Suppressor macrophage treated with lipopolysaccharide for 4 hours (primary cell): Measurements from ENCODE around the gene MARCHF2.
A peak's percentile ranks its signal among the peaks of the same experiment; 100 is the strongest.
"Not testable (repeated sequence)": the region's sequence is repeated elsewhere in the genome, so short reads cannot be mapped to it uniquely, and the experiment has no call there.

Experiments
- DNase-seq: peaks from one replicate; pipeline ENCODE4 v3.0.0-alpha.2; 2020

Gene MARCHF2

DNA sequence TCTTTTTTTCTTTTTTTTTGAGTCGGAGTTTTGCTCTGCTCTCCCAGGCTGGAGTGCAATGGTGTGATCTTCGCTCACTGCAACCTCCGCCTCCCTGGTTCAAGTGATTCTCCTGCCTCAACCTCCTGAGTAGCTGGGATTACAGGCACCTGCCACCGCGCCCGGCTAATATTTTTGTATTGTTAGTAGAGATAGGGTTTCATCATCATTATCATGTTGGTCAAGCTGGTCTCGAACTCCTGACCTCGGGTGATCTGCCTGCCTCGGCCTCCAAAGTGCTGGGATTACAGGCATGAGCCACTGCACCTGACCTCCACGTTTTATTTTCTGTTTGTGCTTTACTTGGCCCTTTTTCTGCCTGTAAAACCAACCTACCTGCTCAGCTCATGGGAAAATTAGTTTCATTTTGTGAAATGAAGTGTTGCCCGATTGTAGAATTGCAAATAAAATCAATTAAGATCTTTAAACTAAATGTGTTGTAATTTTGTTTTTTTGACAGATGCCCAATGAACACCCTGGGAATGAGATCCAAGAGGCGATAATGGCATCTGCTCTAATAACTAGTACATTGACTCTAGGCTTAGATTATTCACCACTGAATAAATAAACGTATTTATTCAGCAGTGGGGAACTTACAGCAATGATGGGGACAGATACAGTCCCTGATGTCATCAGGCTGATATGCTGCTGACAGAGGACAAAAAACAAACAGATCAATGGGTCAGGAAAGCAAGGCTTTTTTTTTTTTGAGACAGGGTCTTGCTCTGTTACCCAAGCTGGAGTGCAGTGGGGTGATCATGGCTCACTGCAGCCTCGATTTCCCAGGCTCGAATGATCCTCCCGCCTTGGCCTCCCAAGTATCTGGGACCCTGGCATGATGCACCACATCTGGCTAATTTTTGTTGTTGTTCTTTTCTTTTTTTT is 25.2 kb upstream of the MARCHF2 start:
- DNase-seq: no peak

GRCh38 chr19:8388612-8388958 is 24.5 kb upstream of the MARCHF2 start:
- no peak for DNase-seq

GRCh38 chr19:8389891-8390616 is 23.1 kb upstream of the MARCHF2 start, which contains the start of gene RAB11B:
RAB11B (plus strand) TSS chr19:8390360; CDS start chr19:8390417, 57 bp downstream.
- peak; percentile 100 for DNase-seq

GRCh38 chr19:8390617-8390981 is 22.5 kb upstream of the MARCHF2 start:
- DNase-seq: peak; percentile 98

DNA sequence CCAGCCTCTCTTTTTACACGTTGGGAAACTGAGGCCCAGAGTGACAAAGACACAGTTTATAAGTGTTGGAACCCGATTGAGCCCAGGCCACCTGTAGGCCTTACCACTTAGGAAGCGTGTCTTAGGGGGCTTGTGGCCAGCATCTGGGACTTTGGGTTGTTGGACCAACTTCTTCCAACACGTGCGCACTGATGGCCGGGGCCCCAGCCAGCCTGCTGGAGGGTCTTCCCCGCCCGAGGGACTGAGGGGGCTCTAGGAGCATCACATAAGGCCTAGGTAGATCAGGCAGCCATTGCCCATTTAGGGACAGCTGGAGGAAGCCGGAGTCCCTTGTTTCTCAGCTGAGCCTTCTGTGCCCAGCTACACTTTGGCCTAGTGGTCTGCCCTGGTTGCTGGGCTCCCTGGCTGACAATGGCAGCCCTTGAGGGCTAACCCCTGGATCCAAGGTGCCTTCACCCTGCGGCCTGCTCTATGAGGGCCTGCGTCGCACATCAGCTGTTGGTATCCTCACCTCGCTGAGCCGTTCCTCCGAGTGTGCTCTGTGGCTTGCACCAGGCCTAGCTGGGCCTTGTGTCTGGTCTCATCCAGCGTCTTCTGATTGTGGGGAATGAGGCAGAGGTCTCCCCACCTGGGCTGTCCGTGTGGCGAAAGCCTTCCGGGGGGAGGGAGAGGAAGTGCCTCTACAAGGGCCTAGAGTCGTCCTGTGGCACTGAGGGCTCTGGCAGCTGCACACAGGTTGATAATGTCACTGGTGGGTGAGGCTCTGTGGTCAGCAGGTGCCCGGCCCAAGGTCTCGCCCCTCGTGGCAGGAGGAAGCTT is 21.7 kb upstream of the MARCHF2 start:
- no peak for DNase-seq

GRCh38 chr19:8392017-8392591 is 21.0 kb upstream of the MARCHF2 start:
- DNase-seq: no peak

- no peak for DNase-seq
Observed at GRCh38 chr19:8393192-8393870, 19.8 kb upstream of the MARCHF2 start.

GRCh38 chr19:8393871-8394250 is 19.2 kb upstream of the MARCHF2 start:
- DNase-seq: no peak

- DNase-seq: no peak
Observed at GRCh38 chr19:8395621-8396082, 17.5 kb upstream of the MARCHF2 start.

DNA sequence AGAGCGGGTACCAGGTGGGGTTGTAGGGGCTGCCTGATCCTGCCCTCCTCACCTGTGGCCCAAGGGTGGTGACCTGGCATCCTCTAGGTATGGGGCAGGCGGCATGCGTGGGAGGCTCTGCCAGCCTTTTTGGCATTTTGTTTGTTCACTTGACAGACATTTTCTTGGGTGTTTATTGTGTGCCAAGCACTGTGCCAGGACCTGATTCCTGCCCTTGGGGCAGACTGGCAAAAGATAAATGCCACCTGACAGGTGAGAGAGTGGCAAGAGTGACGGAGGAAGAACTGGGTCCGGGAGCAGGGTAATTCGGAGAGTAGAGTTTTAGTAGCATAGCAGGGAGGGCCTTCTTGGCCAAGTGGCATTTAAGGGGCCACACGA is 16.9 kb upstream of the MARCHF2 start:
- DNase-seq: no peak

DNA sequence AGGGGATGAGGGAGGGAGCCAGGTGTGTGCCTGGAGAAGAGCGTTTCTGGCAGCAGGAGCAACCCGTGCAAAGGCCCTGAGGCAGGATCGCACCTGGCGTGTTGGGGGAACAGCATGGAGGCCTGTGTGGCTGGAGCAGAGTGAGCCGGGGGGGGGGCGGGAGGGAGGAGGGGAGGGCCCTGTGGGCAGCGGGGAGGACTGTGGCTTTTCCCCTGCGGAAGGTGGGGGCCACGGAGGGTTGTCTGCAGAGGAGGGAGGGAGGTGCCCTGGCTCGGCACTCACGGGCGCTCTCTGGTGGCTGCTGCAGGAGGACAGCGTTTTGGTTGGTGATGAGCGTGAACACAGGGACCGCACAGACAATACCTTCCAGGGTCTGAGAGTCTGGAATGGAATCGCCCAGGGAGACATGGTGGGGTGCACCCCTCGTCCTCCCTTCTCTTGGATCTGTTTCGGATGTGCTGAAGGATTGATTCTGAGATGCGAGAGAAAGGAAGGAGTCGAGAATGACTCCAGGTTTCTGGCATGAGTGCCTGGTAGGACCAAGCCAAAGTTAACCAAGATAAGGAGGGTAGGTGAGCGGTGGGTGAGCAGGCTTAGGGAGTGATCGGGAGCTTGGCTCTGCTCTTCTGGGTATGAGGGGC is 16.4 kb upstream of the MARCHF2 start:
- DNase-seq: peak; percentile 83

DNA sequence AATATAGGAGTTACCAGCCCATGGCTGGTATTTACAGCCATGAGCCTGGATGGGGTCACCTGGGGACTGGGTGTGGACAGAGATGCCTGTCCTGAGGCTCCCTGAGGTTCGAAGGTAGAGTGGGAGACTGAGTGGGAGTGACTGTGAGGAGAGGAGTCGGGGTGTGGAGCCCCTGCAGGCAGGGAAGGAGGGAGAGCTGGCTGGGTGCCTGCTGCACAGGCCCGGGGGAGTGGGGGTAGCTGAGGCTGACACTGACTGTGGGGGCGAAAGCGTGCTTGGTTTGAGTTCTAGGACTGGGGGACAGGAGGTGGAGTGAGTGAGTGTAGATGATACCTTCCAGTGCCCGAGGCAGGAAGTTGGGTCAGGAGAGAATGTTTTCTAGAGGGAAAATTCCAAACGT is 15.8 kb upstream of the MARCHF2 start:
- no peak for DNase-seq

GRCh38 chr19:8397746-8398310 is 15.3 kb upstream of the MARCHF2 start:
- no peak for DNase-seq

DNA sequence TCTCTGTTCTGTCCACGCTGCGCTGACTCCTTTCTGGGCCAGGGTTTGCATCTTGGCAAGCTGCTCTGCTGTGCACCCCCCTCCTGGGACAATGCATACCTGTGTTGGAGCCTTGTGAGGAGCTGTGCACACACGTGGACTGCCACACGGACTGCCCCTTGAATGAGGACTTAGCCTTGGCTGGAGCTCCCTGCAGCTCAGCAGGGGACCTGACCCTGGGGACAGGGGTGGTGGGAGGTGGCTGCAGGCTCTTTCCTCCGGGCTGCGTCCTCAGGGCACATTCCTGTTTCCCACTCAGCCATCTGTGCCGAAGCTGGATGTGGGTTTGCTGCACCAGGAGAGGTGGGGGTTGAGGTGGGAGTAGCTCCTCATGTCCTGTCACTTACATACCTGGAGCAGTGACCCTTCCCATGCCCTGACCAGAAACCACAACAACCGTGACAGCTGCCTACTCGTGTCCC is 14.8 kb upstream of the MARCHF2 start:
- DNase-seq: no peak

DNA sequence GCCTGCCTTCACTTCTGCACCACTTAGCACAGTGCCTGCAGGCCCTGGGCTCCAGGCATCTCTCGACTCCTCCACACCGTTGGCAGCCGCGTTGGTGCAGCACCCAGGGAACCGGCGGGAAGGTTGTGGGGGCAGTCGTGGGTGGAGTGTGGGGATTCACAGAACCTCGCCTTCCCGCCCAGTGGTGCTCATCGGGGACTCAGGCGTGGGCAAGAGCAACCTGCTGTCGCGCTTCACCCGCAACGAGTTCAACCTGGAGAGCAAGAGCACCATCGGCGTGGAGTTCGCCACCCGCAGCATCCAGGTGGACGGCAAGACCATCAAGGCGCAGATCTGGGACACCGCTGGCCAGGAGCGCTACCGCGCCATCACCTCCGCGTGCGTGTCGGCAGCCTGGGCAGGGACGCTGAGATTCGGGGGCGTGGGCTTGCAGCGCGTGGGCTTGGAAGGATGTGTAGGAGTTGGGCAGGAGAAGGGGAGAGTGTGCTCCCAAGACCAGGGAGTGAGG is 13.4 kb upstream of the MARCHF2 start:
- DNase-seq: no peak

DNA sequence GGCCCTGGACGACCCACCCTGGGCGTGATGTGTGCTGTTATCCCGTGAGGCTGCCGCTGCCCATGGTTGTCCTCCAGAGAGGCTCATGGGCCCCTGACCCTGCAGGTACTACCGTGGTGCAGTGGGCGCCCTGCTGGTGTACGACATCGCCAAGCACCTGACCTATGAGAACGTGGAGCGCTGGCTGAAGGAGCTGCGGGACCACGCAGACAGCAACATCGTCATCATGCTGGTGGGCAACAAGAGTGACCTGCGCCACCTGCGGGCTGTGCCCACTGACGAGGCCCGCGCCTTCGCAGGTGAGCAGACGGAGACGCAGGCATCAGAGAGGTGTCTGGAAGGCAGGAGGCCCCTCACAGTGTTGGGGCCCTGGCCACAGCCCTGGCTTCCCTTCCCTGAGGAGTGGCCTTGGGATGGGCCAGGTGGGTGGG is 11.1 kb upstream of the MARCHF2 start:
- no peak for DNase-seq

- DNase-seq: no peak
Observed at GRCh38 chr19:8403098-8403819, 9.8 kb upstream of the MARCHF2 start.

GRCh38 chr19:8403820-8404109 is 9.3 kb upstream of the MARCHF2 start:
- no peak for DNase-seq

DNA sequence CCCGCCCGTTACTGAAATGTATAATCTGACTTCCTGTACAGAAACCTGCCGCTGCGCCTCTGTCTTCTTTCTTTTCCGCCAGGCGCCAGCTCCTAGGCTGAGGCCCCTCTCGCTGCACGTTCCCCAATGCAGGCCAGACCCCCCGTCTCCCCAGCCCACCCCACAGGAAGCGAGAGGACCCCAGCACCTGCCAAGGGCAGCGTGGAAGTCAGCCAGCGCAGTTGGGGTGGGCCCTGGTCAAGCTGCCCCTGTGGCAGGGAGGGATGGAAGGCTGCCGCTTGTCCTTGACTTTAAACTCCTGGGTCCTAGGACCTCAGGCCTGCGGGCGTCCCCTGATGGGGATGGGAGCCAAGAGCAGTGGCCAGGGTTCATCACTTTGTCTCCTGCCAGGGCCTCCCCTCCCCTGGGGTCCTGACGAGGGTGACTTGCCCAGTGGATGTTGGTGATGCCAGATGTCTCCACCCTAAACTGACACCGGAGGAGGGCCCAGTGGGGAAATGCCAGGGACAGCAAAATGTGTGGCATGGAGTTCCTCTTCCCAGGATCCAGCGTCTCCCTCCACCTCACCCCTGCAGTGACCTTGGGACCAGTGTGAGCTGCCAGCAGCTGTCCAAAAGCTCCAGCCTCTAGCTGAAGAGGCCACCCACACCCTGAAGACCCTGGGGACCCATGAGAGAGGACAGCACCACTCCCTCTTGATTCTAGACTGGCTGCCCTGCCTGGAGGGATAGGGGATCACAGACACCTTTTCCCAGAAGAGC is 8.5 kb upstream of the MARCHF2 start:
- DNase-seq: no peak

GRCh38 chr19:8410718-8411117 is 2.4 kb upstream of the MARCHF2 start:
- DNase-seq: not testable (repeated sequence)
